Choroid plexus epithelial cell (primary cell): ENCODE results near the gene CENPX.

Experiments
- DNase-seq: peaks from one replicate; pipeline ENCODE4 v3.0.0-alpha.2; 2010; ENCODE audit warnings: low read depth
- H3K4me3 ChIP-seq: 2 replicates; pipeline ENCODE4 v1.5.1; 2011; ENCODE audit warnings: low read depth, mild to moderate bottlenecking, control low read depth, low read length, moderate library complexity
- CTCF ChIP-seq: conservative IDR thresholded peaks from 2 replicates; pipeline ENCODE4 v1.5.1; 2011; ENCODE audit warnings: low read depth, mild to moderate bottlenecking, control low read depth, inconsistent platforms, low read length, moderate library complexity

CENPX gene

GRCh38 chr17:82049521-82049971 is 26.9 kb upstream of the CENPX start:
- no peak for DNase-seq
- no peak for TF ChIP-seq CTCF
- no peak overlapping the region for H3K4me3 ChIP-seq

- no peak for TF ChIP-seq CTCF
- H3K4me3 ChIP-seq: no peak overlapping the region
- no peak for DNase-seq
These were observed 26.4 kb upstream of the CENPX start for GRCh38 chr17:82049106-82049505.

- no peak overlapping the region for H3K4me3 ChIP-seq
- no peak for DNase-seq
- no peak for TF ChIP-seq CTCF
These were observed 25.9 kb upstream of the CENPX start for GRCh38 chr17:82048571-82048971.

- TF ChIP-seq CTCF: no peak
These were observed 25.4 kb upstream of the CENPX start for GRCh38 chr17:82047914-82048570.

GRCh38 chr17:82047379-82047778 is 24.7 kb upstream of the CENPX start:
- TF ChIP-seq CTCF: no peak
- DNase-seq: no peak
- H3K4me3 ChIP-seq: no peak overlapping the region

More at GRCh38 chr17:82047914-82048570, 25.4 kb upstream of the CENPX start:
- DNase-seq: no peak
- H3K4me3 ChIP-seq: no peak overlapping the region

GRCh38 chr17:82046903-82047302 is 24.2 kb upstream of the CENPX start:
- TF ChIP-seq CTCF: no peak
- no peak for DNase-seq
- H3K4me3 ChIP-seq: no peak overlapping the region

GRCh38 chr17:82045936-82046484 is 23.3 kb upstream of the CENPX start:
- no peak for TF ChIP-seq CTCF
- no peak for DNase-seq
- no peak overlapping the region for H3K4me3 ChIP-seq
